Neural crest cell (in vitro differentiated cells): Measurements from ENCODE around the gene IKZF2. TPM values are rescaled to one million over a fixed set of nuclear protein-coding genes. Genes with fewer than 3 reads are reported as not detected.
"Not testable (repeated sequence)": the region's sequence is repeated elsewhere in the genome, so short reads cannot be mapped to it uniquely, and the experiment has no call there.

ENCODE experiments used
- DNase-seq: peaks from one replicate; pipeline ENCODE4 v3.0.0; 2021; ENCODE audit warnings: low read depth, mixed read lengths, low spot score
- H3K27ac Mint-ChIP-seq: one replicate; pipeline ENCODE4 v1.8.0; 2021; ENCODE audit warnings: mild to moderate bottlenecking, mixed read lengths; ENCODE audit not compliant: unreplicated experiment
- H3K27me3 Mint-ChIP-seq: 2 replicates; pipeline ENCODE4 v1.8.0; 2021; ENCODE audit warnings: low read depth, mild to moderate bottlenecking, mixed read lengths
- H3K36me3 Mint-ChIP-seq: 2 replicates; pipeline ENCODE4 v1.8.0; 2021; ENCODE audit warnings: low read depth, mild to moderate bottlenecking, mixed read lengths
- H3K4me1 Mint-ChIP-seq: 2 replicates; pipeline ENCODE4 v1.8.0; 2021; ENCODE audit warnings: mixed read lengths
- H3K4me3 Mint-ChIP-seq: one replicate; pipeline ENCODE4 v1.8.0; 2021; ENCODE audit warnings: mild to moderate bottlenecking, mixed read lengths
- H3K9me3 Mint-ChIP-seq: 2 replicates; pipeline ENCODE4 v1.8.0; 2021; ENCODE audit warnings: mixed read lengths
- CTCF ChIP-seq: fragments of 200-600 bp; sonication (generic); conservative IDR thresholded peaks from 2 replicates; pipeline ENCODE4 v1.5.0; 2021; ENCODE audit warnings: antibody characterized with exemption, mild to moderate bottlenecking
- total RNA-seq: library from RNA; stranded (reverse); gene quantifications from 2 replicates; pipeline ENCODE4 v1.2.1, GENCODE V29; 2021

IKZF2 gene
- total RNA-seq, 1 donor from 2014 or later: 7.3 TPM

GRCh38 chr2:213021971-213022899 lies 129.2 kb downstream of the IKZF2 start:
- no peak for DNase-seq
- Mint-ChIP-seq H3K4me1 (no peaks in the 10 kb centered on the region), H3K9me3 (no peaks in the 10 kb centered on the region), H3K27ac (no peak overlapping the region), H3K4me3 (no peak overlapping the region), H3K27me3 (no peaks in the 10 kb centered on the region), H3K36me3 (no peaks in the 10 kb centered on the region)
- no peak for TF ChIP-seq CTCF

GRCh38 chr2:213020913-213021312 lies 130.5 kb downstream of the IKZF2 start:
- DNase-seq, H3K9me3 Mint-ChIP-seq, H3K36me3 Mint-ChIP-seq, H3K27me3 Mint-ChIP-seq, H3K27ac Mint-ChIP-seq, H3K4me1 Mint-ChIP-seq, H3K4me3 Mint-ChIP-seq: not testable (repeated sequence)

GRCh38 chr2:213020268-213020667 lies 131.1 kb downstream of the IKZF2 start:
- Mint-ChIP-seq H3K9me3 (no peaks in the 10 kb centered on the region), H3K27me3 (no peaks in the 10 kb centered on the region), H3K4me3 (no peak overlapping the region), H3K27ac (no peak overlapping the region), H3K36me3 (no peaks in the 10 kb centered on the region), H3K4me1 (no peaks in the 10 kb centered on the region)
- TF ChIP-seq CTCF: no peak
- DNase-seq: no peak

GRCh38 chr2:213019368-213019767 lies 132.0 kb downstream of the IKZF2 start:
- Mint-ChIP-seq H3K27me3 (no peaks in the 10 kb centered on the region), H3K9me3 (no peaks in the 10 kb centered on the region), H3K4me1 (no peaks in the 10 kb centered on the region), H3K4me3 (no peak overlapping the region), H3K27ac (no peak overlapping the region), H3K36me3 (no peaks in the 10 kb centered on the region)
- TF ChIP-seq CTCF: no peak
- DNase-seq: no peak

GRCh38 chr2:213018340-213018901 lies 133.0 kb downstream of the IKZF2 start:
- H3K27ac Mint-ChIP-seq: no peak overlapping the region

More at GRCh38 chr2:213018340-213018901, 133.0 kb downstream of the IKZF2 start:
- H3K4me1 Mint-ChIP-seq: no peaks in the 10 kb centered on the region
- no peaks in the 10 kb centered on the region for H3K27me3 Mint-ChIP-seq
- no peak for DNase-seq
- no peaks in the 10 kb centered on the region for H3K9me3 Mint-ChIP-seq
- no peaks in the 10 kb centered on the region for H3K36me3 Mint-ChIP-seq
- no peak for TF ChIP-seq CTCF
- no peak overlapping the region for H3K4me3 Mint-ChIP-seq
